GM21825 (cell line): Measurements from ENCODE around the gene PGA3.
"Not testable (repeated sequence)": the region's sequence is repeated elsewhere in the genome, so short reads cannot be mapped to it uniquely, and the experiment has no call there.

Source experiments
- ATAC-seq: cut with Tn5 transposase; IDR thresholded peaks from one replicate; pipeline ENCODE4 v1.9.1; 2021; ENCODE audit warnings: mild to moderate bottlenecking, moderate library complexity; ENCODE audit not compliant: unreplicated experiment

The PGA3 gene

DNA sequence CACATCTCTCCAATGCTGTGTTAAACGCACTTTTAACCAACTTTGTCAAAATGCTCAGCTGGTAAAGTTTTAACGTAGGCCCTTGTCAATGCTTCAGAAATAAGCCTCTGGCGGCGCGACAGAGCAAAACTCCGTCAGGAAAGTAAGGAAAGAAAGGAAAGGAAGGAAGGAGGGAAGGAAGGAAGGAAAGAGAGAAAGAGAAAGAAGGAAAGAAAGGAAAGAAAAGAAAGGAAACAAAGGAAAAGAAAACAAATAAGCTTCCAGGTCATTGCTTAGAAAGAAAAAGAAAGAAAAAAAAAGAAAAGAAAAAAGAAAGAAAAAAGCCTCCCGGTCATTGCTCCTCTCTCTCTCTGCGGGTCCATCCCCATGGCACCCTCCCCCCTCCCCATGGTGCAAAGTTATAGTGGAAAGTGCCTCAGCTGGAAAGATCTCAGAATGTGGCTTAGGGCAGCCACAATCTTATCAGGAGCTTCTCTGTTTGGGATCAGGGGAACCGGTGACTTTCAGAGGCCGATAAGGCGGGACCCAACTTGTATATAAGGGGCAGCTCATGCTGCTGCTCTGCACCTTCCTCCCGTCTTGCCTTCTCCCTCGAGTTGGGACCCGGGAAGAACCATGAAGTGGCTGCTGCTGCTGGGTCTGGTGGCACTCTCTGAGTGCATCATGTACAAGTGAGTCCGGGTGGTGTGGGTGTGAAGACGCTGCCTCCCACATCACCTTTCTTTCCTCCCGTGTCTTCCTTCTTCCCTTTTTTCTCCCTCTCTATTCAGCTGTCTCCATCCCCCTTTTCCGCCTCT, at the start of gene PGA3:
TSS of gene PGA3 (plus strand) at position 566 of the 797 bp plus-strand sequence. CDS start at position 616, 50 bp downstream.
- not testable (repeated sequence) for ATAC-seq

DNA sequence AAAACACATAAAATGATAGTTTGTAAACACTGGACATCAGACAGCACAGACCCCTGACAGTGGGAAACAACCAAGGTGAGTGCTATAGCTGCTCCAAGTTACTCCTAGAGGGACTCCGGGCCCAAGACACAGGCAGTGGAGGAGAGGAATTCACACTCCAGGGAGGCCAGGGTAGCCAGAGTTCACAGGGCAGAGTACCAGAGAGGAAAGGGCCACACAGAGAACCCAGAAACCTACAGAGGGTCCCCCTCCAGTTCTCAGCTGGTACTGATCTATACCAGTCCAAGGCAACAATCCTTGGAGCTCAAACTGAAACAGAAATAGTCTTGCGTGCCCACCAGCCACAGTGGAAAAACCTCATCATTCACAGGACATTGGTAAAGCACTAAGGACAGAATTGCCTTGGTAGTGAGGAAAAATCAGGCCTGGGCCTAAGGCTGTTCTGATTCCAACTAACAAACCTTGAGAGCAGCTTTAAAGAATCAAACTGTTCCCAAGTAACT, 49.7 kb upstream of the PGA3 start:
- ATAC-seq: no peak

DNA sequence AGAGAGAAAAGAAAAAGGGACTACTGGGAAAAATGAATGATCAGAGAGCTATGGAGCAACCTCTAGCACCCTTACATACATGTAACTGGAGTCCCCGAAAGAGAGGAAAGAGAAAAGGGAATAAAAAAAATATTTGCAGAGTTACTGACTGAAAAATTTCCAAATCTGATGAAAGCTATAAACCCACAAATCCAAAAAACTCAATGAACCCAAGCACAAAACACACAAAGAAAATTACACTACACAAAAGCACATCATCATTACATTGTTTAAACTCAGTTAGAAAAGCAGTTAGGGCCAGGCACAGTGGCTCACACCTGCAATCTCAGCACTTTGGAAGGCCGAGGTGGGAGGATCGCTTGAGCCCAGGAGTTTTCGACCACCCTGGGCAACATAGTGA, 48.8 kb upstream of the PGA3 start:
- no peak for ATAC-seq

DNA sequence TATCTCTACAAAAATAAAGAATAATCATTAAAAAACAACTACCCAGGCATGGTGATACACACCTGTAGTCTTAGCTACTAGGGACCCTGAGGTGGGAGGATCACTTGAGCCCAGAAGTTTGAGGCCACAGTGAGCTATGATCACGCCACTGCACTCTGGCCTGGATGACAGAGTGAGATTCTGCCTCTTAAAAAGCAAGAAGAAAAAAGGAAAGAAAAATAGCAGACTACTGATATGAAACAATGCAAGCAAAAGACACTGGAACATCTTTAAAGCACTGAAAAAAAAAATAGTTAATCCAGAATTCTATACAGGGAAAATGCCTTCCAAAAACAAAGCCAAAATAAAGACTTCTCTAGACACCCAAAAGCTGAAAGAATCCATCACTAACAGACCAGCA, 48.0 kb upstream of the PGA3 start:
- no peak for ATAC-seq

DNA sequence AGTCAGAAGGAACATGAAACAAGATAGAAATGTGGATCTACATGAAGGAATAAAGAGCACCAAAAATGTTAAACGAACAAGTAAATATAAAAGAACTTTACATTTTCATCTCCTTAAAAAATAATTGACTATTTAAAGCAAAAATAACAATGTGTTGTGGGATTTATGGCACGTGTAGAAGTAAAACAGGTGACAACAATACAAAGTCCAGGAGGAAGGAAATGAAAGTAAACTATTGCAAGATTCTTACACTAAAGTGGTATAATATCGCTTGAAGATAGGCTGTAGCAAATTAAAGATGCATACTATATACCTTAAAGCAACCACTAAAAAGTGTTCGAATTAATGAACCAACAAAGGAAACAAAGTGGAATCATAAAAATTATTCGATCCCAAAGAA, 47.6 kb upstream of the PGA3 start:
- ATAC-seq: no peak

DNA sequence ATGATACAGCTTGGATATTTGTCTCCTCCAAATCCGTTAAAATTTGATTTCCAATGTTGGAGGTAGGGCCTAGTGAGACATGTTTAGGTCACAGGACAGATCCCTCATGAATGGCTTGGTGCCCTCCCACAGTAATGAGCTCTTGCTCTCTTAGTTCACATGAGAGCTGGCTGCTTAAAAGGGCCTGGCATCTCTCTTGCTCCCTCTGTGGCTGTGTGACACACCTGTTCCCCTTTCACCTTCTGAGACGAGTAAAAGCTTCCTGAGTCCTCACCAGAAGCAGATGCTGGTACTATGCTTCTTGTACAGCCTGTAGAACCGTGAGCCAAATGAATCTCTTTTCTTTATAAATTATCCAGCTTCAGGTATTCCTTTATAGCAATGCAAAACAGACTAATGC, 45.6 kb upstream of the PGA3 start:
- ATAC-seq: no peak

DNA sequence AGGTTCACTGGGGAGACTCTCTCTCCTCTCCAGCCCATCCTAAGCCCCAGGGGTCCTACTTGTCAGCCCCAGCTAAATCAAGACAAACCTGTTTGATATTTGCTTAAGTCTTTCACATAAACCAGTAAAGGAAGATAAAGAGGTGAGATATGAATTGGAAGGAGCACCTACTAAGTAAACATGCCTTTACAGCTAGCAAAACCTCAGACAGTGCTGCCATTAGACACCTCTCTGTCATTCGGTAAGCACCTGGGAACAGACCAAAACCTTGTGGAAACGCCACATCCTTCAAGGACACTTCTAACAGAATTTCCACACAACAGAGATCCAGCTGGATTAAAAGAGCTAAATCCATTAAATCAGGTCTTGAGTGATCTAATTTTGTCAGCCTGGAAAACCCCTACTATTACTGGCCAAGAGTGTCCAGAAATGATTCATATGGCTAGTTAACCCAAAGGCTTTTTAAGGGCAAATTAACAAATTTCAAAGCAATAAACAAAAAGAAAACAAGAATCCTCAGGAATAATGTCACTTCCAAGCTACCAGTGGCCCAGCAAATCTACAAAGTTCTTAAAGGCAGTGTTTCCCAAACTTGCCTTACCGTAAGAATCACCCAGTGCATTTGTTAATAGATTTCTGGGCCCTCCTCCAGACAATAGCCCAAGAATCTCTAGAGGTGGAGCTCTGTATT, 44.5 kb upstream of the PGA3 start:
- ATAC-seq: no peak

DNA sequence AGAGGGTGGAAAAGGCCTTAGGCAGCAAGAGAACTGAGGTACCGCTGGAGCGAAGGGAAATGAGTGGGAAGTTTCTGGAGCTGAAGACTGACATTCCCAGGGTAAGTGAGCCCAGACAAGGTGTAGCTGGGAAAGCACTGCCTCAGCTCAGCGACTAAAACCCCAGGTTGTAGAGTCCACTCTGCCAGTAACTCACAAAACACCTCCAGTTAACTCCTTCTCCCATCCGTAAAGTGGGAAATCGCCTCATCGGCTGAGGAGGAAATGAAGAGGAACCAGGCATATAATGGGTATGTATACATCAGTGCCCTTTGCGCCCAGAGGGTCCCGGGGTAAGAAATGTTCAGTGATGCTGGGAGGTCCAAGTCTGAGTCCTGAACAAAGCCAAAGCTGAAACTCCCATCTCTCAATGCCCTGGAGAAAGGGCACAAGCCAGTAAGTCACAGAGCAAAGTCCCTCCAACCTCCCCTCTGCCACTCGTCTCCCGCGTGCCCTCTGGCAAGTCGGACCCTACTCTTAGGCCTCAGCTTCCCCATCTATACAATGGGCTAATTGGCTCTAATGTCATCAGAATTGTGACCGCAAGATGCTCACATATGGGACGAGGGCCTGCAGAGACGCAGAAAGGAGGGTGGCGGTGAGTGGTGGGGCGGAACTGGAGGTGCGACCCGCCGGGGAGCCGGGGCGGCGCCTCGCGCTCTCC, 42.7 kb upstream of the PGA3 start:
- no peak for ATAC-seq

DNA sequence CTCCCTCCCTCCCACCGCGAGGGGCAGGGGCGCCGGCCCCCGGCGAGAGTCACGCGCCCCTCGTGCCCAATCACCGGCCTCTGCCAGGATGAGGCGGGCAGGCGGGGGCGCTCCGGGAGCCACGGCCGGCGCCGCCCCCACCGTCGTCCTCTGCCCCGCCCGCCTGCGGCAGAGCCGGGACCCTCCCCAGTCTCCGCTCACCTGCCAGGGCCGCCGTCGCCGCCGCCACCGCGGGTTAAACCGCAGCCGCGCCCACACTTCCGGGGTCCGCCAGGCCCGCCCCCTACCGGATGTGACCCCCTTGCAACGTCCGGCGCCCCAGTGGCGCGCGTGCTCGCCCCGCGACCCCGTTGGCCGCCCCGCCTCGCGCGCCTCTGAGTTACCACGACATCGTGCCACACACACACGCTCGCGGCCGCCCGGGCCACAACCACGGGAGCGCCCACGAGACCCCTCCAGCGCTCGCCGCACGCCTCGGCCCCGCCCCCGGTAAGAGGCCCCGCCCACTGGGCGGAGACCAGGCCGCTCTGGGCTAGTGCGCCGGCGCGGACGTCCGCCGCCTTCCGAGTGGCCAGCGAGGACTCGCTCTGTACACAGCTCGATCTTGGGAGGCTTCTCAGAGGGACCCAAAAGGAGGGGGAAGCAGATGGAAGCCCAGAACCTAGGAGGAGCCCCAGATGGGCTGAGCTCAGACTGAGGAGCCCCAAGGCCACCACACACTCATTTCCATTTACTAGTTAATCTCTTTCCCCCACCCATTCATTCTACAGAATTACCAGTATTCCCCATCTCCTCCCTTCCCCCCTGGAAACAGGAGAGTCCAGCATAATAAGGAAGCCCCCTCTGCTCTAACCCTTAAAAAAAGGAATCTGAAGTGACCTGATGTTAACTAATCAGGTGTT, 41.9 kb upstream of the PGA3 start, which contains the start of gene VPS37C:
TSS of gene VPS37C (minus strand) at position 237 of the 902 bp plus-strand sequence. CDS start 22,597 bp downstream, outside the sequence.
- peak; percentile 72 for ATAC-seq

DNA sequence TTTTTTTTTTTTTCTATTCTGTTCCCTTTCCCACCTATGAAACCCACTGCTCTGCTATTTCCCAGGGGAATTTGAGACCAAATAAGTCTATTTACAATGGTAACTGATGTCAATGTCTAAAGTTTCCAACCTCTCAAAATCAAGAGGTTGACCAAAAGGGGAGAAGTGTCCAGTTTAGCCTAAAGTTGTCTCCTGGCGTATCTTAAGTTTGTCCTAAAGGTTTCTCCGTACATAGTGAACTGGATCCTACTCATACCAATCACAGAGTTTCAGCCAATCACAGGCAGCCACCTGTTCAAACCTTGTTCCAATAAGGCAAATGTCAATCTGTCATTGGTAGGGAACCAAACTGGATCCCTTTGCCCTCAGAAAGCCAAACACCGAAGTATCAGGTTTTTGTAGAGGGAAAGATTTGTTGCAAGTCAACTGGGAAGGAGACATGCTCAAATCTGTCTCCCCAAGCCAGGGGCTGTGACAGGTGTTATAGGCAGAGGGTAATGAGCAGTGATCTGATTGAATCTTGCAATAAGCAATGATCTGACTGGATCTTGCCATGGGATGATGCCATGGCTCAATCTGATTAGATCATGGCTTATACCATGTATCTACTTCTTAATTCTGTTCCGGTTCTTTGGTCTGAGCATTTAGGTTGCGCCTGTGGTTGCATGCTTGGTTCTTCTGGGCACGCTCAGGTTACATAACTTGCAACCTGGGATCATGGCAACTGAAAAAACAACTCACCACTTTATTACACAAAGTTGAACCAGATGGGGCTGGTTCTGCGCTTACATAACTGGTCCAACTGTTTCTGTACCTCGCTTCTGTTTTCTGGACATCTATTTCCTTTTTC, 41.0 kb upstream of the PGA3 start:
- no peak for ATAC-seq

DNA sequence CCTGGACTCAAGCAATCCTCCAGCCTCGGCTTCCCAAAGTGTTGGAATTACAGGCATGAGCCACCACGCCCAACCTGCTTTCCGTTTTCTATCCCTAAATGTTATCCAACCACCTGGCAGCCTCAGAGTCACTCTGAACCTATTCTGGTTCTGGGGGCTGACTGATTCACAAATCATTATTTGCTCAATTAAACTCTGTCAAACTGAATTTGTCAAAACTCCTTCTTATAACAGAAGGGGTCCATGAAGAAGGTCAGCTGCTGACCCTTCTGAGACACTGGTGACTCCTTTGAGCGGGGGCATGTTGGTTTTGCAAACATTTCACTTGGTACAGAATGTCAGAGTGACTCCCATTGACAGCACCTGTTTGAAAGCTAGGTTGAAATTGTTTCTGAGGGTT, 40.3 kb upstream of the PGA3 start:
- ATAC-seq: no peak

DNA sequence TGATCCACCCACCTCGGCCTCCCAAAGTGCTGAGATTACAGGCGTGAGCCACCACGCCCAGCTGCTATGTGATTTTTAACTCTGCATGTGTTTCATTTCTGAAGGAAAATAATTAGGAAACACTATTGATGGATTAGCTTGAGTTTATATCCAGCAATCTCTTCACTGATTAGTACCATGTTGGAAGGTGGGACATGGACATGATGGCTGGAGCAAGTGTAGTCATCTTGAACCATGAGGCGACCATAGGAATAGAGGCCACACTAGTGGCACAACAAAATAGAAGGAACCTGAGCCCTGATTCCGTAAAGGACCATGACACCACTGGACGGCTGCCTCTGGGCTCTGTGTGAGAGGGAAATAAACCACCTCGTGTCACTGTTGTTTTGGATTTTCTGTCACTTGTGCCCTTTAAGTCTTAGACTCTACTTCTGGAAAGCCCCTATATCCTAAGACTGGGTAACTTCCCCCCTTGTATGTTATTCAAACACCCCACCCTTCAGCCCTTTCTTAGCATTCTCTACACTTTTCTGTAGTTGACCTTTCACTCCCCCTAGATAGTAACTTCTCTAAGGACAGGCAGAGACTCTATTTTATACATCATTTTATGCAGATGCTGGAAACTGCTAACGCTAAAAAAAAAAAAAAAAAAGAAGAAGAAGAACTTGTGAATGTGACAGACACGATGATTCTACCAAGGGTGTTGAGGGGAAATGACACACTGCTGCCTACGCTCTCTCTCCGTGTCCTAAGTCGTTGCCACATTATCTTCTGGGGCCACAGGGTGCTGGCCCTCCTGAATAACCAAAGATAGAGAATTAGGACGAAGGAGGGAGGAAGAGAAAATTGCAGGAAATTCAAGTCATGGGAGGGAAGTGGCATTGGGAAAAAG, 39.4 kb upstream of the PGA3 start:
- ATAC-seq: no peak

DNA sequence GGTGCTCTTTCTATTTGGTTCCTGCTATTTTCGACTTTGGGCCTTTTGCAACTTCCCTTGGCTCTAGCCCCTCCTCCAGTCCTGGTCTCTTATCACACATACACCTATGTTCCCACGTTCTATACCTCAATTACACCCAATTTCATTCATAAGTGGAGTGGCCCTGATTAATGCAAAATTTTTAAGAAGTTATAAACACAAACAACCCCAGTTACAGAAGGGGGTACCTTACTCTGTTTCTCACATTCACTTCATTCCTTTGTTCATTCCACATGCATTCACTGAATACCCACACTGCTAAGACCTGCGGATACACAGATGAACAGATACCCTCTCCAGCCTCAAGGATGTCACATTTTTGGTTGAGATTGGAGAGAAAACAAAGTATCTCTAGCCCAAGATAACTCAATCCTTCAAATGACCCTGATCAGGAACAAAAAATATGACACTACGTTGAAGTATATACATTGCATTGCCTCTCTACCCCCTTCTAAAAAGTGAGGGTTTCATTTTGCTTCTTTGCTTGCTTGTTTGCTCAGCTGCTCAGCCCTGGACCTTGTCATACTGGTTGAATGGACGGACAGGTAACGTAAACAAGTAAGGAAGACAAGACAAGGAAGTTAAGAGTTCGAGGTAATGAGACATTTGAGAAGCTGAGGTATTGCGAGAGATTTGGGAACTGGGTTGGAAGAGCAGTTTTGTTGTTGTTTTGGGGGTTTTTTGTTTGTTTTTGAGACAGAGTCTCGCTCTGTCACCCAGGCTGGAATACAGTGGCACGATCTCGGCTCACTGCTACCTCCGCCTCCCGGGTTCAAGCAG, 38.5 kb upstream of the PGA3 start:
- no peak for ATAC-seq

DNA sequence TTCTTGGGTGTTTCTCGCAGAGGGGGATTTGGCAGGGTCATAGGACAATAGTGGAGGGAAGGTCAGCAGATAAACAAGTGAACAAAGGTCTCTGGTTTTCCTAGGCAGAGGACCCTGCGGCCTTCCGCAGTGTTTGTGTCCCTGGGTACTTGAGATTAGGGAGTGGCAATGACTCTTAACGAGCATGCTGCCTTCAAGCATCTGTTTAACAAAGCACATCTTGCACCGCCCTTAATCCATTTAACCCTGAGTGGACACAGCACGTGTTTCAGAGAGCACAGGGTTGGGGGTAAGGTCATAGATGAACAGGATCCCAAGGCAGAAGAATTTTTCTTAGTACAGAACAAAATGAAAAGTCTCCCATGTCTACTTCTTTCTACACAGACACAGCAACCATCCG, 37.5 kb upstream of the PGA3 start:
- not testable (repeated sequence) for ATAC-seq

DNA sequence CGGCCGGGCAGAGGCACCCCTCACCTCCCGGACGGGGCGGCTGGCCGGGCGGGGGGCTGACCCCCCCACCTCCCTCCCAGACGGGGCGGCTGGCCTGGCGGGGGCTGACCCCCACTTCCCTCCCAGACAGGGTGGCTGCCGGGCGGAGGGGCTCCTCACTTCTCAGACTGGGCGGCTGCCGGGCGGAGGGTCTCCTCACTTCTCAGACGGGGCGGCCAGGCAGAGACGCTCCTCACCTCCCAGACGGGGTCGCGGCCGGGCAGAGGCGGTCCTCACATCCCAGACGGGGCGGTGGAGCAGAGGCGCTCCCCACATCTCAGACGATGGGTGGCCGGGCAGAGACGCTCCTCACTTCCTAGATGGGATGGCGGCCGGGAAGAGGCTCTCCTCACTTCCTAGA, 37.0 kb upstream of the PGA3 start:
- ATAC-seq: not testable (repeated sequence)

DNA sequence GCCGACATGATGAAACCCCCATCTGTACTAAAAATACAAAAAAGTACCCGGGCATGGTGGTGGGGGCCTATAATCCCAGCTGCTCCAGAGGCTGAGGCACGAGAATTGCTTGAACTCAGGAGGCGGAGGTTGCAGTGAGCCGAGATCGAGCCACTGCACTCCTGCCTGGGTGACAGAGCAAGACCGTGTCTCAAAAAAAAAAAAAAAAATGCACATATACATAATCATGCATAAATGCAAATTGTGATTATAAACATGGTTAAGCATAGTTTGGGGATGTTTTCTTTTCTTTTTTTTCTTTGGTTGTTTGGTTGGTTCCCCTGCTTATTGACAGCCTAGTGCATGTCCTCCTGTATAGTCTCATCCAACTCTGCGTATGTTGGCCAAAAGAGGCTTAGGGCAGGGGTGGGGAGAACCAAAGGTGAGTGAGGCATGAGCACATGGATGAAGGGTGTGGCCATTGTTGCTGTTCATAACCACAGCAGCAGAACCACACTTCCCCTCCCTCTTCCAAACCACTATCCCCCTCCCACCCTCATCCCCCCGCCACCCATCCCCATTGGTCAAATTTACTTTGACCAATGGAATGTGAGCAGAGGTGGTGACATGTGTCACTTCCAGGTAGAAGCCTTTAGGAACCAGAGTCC, 35.1 kb upstream of the PGA3 start:
- no peak for ATAC-seq

DNA sequence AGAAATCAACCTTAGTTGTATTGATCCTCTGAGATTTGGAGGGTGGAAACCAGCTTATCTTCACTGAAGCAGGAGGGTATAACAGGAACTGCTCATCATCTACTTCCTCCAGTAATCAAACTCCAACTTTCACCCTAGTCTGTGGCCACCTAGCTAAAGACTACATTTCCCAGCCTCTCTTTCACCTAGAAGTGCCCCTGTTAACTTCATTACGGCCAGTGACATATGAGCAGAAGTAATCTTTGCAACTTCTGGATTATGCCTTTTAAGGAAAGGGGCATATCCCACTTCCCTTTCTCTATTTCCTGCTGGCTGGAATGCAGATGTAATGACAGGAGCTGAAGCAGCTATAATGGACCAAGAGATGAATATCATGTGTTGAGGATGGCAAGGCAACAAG, 34.5 kb upstream of the PGA3 start:
- ATAC-seq: no peak
